ENCODE results near the gene JAZF1.

- TF ChIP-seq, protein P1, sequence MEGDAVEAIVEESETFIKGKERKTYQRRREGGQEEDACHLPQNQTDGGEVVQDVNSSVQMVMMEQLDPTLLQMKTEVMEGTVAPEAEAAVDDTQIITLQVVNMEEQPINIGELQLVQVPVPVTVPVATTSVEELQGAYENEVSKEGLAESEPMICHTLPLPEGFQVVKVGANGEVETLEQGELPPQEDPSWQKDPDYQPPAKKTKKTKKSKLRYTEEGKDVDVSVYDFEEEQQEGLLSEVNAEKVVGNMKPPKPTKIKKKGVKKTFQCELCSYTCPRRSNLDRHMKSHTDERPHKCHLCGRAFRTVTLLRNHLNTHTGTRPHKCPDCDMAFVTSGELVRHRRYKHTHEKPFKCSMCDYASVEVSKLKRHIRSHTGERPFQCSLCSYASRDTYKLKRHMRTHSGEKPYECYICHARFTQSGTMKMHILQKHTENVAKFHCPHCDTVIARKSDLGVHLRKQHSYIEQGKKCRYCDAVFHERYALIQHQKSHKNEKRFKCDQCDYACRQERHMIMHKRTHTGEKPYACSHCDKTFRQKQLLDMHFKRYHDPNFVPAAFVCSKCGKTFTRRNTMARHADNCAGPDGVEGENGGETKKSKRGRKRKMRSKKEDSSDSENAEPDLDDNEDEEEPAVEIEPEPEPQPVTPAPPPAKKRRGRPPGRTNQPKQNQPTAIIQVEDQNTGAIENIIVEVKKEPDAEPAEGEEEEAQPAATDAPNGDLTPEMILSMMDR (IDR thresholded peaks at IDR 0.05 in 2 of 3, conservative IDR thresholded peaks at IDR 0.05 in 1 of 3; ENCODE audit: borderline replicate concordance in 1 of 3, insufficient read depth in 1 of 3, low read depth in 2 of 3, low read length in 2 of 3), result no peak
- TF ChIP-seq JUND (IDR thresholded peaks at IDR 0.05) (no peak), EZH2phosphoT487 (IDR thresholded peaks at IDR 0.05; ENCODE audit: borderline replicate concordance) (no peak), EZH2 (IDR thresholded peaks at IDR 0.05) (no peak), ZFX (IDR thresholded peaks at IDR 0.05) (no peak), POLR2AphosphoS5 (IDR thresholded peaks at IDR 0.05; ENCODE audit: low read depth, low read length) (no peak), ATF3 (IDR thresholded peaks at IDR 0.05) (no peak)
Observed at GRCh38 chr7:28203508-28204240, 23.1 kb upstream of the JAZF1 start.
